ENCODE measurements around the gene EDEM1. TPM values are rescaled to one million over a fixed set of nuclear protein-coding genes. Genes with fewer than 3 reads are reported as not detected.
A peak's percentile ranks its signal among the peaks of the same experiment; 100 is the strongest.

EDEM1 gene
- total and polyA plus RNA-seq, 10 of the 15 experiments (the other 5 are each of a cell fraction or from before 2014, with no cell fraction given), result 18.9 to 138 (median 57.5) TPM

- TF ChIP-seq CUX1 (IDR thresholded peaks at IDR 0.05; ENCODE audit: insufficient replicate concordance, low read depth, low read length) (peak; percentile 57), POLR2AphosphoS5 (IDR thresholded peaks at IDR 0.05; ENCODE audit: low read length) (no peak), ZNF384 (IDR thresholded peaks at IDR 0.05; ENCODE audit: borderline replicate concordance, low read depth, low read length) (no peak), ZBTB11 (CRISPR knock-in tag; IDR thresholded peaks at IDR 0.05) (no peak), POLR2A (IDR thresholded peaks at IDR 0.05; ENCODE audit: low read depth, low read length) (no peak), CBX5 (IDR thresholded peaks at IDR 0.05; ENCODE audit: low read depth) (no peak), ATF3 (IDR thresholded peaks at IDR 0.05; ENCODE audit: borderline replicate concordance, extremely low read depth, low read depth, low read length) (no peak), E4F1 (IDR thresholded peaks at IDR 0.05; ENCODE audit: borderline replicate concordance, partially characterized antibody) (no peak), CHD1 (IDR thresholded peaks at IDR 0.05; ENCODE audit: low read depth, low read length) (0 out of 2 replicates have a peak, but pooled peaks have one; percentile 61), GABPA (IDR thresholded peaks at IDR 0.05; ENCODE audit: low read depth) (no peak), MTA2 (IDR thresholded peaks at IDR 0.05; ENCODE audit: low read depth) (peak; percentile 83), FOS (IDR thresholded peaks at IDR 0.05; ENCODE audit: borderline replicate concordance, extremely low read depth, insufficient read length) (no peak), ATF2 (IDR thresholded peaks at IDR 0.05; ENCODE audit: low read length) (peak; percentile 40; the same call in 1 of the 2 replicates), FOXK2 (IDR thresholded peaks at IDR 0.05) (no peak)
Measured at GRCh38 chr3:5198986-5199731, 11.7 kb downstream of the EDEM1 start (continued).

Data from GM12878 (cell line).